ENCODE results near the gene PSG3.
"Not testable (repeated sequence)": the region's sequence is repeated elsewhere in the genome, so short reads cannot be mapped to it uniquely, and the experiment has no call there.

Gene PSG3

GRCh38 chr19:42740381-42740780, at the start of gene PSG3:
Gene PSG3, minus strand, starts transcription at chr19:42740481. Its CDS starts 97 bp downstream, at chr19:42740384.
- DNase-seq (ENCODE audit: low read depth) = not testable (repeated sequence)

DNA sequence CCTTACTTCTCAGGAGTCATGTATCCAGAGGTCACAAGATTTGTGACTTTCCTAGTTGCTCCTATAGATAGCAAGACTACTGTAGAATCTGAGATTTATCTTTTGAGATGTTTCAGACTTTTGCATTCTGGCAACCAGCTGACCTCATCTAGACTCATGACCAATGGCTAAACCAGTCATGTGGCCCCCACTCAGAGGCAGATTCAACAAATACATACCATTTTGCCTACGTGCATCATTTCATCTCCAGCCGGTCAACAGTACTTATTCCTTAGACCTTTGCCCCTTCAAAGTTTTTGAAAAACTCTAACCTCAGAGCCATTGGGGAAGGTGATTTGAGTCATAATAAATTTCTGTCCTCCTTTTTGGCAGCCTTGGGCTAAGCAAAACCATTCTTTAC, 48.5 kb upstream of the PSG3 start:
- DNase-seq (ENCODE audit: low read depth) = not testable (repeated sequence)

- DNase-seq (ENCODE audit: low read depth) = not testable (repeated sequence)
Observed at GRCh38 chr19:42787766-42788165, 47.5 kb upstream of the PSG3 start.

- DNase-seq (ENCODE audit: low read depth) = peak; percentile 11
Observed at GRCh38 chr19:42776750-42777612, 36.7 kb upstream of the PSG3 start.

GRCh38 chr19:42774510-42775158, 34.4 kb upstream of the PSG3 start:
- DNase-seq (ENCODE audit: low read depth) = not testable (repeated sequence)

- not testable (repeated sequence) for DNase-seq (ENCODE audit: low read depth)
Observed at GRCh38 chr19:42767319-42767718, 27.0 kb upstream of the PSG3 start.

DNA sequence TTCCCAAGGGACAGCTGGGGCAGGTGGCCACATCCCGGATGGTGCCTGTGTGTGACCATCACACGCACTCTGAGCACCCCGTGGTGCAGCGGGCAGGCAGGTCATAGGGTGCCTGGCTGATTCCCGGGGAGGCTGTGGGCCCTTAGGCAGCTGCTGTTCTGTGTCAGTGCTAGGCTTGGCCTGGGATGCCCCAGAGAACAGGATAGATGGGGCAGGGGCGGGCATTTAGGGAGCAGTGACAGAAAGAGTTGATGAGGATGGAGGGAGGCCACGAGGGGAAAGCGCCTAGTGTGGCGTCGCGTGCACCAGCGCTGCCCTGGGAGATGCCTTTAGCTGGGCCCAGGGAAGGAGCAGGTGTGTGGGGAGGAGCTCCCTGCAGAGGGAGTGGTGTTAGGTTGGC, 26.6 kb upstream of the PSG3 start:
- not testable (repeated sequence) for DNase-seq (ENCODE audit: low read depth)

GRCh38 chr19:42764836-42765235, 24.6 kb upstream of the PSG3 start:
- no peak for DNase-seq (ENCODE audit: low read depth)

DNA sequence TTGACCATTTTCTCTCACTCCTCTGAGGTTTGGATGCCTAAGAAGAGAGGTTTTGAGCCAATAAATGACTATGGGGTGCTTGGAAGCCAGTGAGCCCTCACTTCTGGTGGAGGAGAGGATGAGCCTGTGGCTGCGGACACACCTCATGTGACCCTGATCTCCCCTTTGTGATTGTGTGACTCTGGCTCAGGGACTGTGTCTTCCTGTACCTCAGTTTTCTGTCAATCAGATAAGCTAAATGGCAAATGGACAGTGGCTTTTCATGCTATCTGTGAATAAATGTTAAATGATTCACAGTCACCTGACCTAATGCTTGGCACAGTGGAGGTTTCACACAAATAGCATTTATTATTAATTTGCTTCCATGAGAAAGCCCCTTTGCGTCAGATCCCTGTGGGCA, 22.5 kb upstream of the PSG3 start:
- DNase-seq (ENCODE audit: low read depth) = no peak

DNA sequence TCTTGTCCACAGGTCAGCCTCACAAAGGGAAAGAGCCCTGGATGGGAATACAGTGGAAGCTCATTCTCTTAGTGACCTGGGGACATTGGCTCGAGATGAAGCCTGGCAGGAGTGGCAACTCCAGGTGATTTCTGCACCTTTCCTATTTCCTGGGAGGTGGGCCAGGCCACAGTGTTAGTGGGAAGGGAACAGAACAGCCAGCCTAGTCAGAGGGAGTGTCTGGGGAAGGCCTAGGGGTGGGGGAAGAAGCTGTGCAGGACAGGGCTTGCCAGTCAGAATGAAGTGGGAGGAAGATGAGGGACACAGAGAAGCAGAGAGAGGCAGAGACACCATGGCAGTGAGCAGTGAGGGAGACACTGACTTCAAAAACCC, 21.6 kb upstream of the PSG3 start:
- not testable (repeated sequence) for DNase-seq (ENCODE audit: low read depth)

DNA sequence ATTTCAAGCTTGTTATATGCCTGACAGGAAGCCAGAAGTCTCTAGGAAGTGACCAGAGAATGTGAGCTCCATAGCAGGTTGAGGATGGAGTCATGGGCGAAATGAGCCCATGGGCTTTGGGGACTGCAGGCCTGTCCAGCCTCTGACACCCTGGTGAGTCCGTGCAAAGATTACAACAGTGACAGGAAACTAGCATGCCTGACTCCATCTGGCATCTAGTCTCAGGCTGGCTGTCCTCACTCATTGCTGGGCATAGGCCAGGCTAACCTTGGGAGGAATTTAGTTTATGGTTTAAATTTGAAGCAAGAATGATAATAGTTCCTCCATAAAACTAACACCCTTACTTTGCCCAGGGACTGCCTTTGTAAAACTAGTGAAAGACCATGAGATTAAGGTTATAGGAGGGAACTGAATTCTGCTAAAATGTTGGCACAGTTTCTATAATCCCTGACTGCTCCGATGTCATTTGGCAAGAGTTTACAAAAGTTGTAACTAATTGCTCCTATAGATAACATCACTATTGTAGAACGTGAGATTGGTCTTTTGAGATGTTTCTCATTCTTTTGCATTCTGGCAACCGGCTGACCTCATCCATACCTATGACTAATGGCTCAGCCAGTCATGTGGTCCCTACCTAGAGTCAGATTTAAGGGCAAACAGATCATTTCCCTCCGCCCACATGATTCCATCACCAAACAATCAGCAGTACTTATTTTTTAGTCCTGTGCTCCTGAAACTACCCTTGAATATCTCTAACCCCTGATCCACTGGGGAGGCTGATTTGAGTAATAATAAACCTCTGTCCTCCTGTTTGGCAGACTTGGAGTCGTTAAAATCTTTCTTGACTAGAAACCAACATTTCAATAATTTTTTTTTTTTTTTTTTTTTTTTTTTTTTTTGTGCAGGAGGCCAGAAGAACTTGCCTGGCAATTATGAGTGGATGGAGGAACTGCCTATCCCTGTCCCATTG, 21.0 kb upstream of the PSG3 start:
- DNase-seq (ENCODE audit: low read depth) = not testable (repeated sequence)

GRCh38 chr19:42758667-42759066, 18.4 kb upstream of the PSG3 start:
- DNase-seq (ENCODE audit: low read depth) = not testable (repeated sequence)

DNA sequence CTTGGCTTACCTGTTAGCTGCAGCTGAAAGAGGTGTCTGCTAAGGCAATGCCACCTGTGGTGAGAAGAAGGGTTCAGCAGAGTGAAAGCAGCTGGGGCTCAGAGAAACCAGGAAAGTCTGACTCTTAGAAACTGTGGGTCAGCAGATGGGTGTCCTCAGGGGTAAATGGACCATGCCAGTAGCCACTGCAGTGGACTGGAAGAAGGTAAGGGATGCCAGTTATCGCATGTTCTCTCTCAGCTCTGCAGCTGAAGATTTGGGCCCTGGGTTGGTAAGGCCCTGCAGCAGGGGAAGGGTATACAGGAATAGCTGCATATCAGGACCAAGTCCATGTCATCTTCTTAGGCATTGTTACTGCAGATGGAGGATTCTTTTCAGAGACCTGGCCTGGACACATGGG, 12.0 kb upstream of the PSG3 start:
- not testable (repeated sequence) for DNase-seq (ENCODE audit: low read depth)

GRCh38 chr19:42741726-42742607, 1.7 kb upstream of the PSG3 start:
- not testable (repeated sequence) for DNase-seq (ENCODE audit: low read depth)

DNA sequence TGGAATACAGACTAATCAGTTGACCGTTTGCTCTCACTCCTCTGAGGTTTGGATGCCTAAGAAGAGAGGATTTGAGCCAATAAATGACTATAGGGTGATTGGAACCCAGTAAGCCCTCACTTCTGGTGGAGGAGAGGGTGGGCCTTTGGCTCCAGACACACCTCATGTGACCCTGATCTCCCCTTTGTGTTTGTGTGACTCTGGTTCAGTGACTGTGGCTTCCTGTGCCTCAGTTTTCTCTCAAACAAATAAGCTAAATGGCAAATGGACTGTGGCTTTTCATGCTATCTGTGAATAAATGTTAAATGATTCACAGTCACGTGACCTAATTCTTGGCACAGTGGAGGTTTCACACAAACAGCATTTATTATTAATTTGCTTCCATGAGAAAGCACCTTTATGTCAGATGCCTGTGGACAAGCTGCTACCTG, 2.7 kb downstream of the PSG3 start:
- not testable (repeated sequence) for DNase-seq (ENCODE audit: low read depth)

- not testable (repeated sequence) for DNase-seq (ENCODE audit: low read depth)
Observed at GRCh38 chr19:42728341-42728740, 11.9 kb downstream of the PSG3 start.

- not testable (repeated sequence) for DNase-seq (ENCODE audit: low read depth)
Observed at GRCh38 chr19:42714000-42714399, 26.3 kb downstream of the PSG3 start.

DNA sequence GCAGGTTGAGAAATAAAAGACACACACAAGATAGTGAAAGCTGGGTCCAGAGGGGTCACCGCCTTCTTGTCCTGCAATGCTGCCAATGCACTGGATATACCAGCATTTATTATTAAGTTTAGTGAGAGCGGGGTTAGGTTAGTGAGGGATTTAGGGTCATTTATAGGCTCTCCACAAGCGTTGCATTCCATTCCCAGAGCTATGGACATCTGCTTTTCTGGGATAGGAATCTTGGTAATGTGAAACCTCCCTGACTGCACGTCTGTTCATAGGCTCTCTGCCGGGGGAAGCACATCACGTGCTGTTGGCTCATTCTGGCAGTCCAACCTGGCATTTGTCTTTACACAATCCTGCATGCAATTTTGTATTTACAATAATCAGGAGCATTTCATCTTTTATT, 27.5 kb downstream of the PSG3 start:
- DNase-seq (ENCODE audit: low read depth) = not testable (repeated sequence)

DNA sequence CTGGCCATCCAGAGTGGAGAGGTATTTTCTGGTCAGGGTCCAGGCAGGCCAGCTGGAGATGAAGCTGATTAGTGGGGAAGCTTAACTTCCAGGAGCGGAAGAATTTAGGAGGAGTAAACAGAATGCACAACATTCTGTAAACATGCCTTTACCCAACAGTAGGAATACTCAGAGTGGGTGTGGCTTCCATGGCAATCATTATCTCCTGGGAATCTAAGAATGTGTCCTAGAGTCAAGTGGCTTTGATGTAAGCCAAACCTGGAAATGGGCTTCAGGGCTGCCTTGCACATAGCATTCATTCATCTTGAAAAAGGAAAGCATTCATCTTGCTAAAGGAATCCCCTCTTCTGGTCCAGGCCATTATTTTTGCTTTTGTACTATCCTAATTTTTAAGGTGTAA, 29.3 kb downstream of the PSG3 start:
- DNase-seq (ENCODE audit: low read depth) = not testable (repeated sequence)

- DNase-seq (ENCODE audit: low read depth) = no peak
Observed at GRCh38 chr19:42697884-42698283, 42.4 kb downstream of the PSG3 start.
